IMR-90 (cell line): ENCODE results near the gene PPP1R9A. TPM values are rescaled to one million over a fixed set of nuclear protein-coding genes. Genes with fewer than 3 reads are reported as not detected.

Experiments used
- ATAC-seq: fragments of 200-7000 bp; cut with Tn5 transposase; 2 replicates; pipeline ENCODE4 v1.9.1; 2020; ENCODE audit warnings: low read depth, mild to moderate bottlenecking, moderate library complexity
- BruUV-seq: library from RNA; stranded (reverse); fragments of 400-500 nt; replicated peaks from 2 replicates; lab custom pipeline; 2021; lab: Mats Ljungman, UMichigan
- CTCF ChIA-PET: fragments of 300-600 bp; formaldehyde crosslinking; extraction: SDS; loops from one replicate; lab custom pipeline; 2021; ENCODE audit warnings: antibody characterized with exemption; lab: Yijun Ruan, JAX
- POLR2A ChIA-PET: fragments of 300-600 bp; sonication (Branson Sonifier 250); formaldehyde crosslinking; loops from one replicate; lab custom pipeline; 2022; ENCODE audit warnings: antibody characterized with exemption; ENCODE audit not compliant: unreplicated experiment; lab: Charles Lee
- DNase-seq: peaks from one replicate; pipeline ENCODE4 v3.0.0; 2013
- H2AFZ ChIP-seq: replicated peaks from 2 replicates; pipeline ENCODE3; 2013; ENCODE audit warnings: low read length, mild to moderate bottlenecking; ENCODE audit not compliant: poor library complexity
- H2AK5ac ChIP-seq: 2 replicates; pipeline ENCODE4 v1.6.1; 2013; ENCODE audit warnings: low read depth, low read length, inconsistent platforms
- H2AK9ac ChIP-seq: replicated peaks from 2 replicates; pipeline ENCODE3; 2013; ENCODE audit warnings: mild to moderate bottlenecking, low read depth, low read length, moderate library complexity; ENCODE audit not compliant: poor library complexity
- H2BK120ac ChIP-seq: 2 replicates; pipeline ENCODE4 v1.6.1; 2013; ENCODE audit warnings: low read depth, low read length, inconsistent platforms
- H2BK15ac ChIP-seq: 3 replicates; pipeline ENCODE4 v1.6.1; 2013; ENCODE audit warnings: low read depth, low read length, inconsistent platforms
- H2BK20ac ChIP-seq: 2 replicates; pipeline ENCODE4 v1.6.1; 2013; ENCODE audit warnings: low read depth, mild to moderate bottlenecking, inconsistent platforms, low read length, moderate library complexity
- H2BK5ac ChIP-seq: 2 replicates; pipeline ENCODE4 v1.6.1; 2013; ENCODE audit warnings: mild to moderate bottlenecking, low read depth, low read length, inconsistent platforms; ENCODE audit not compliant: poor library complexity, severe bottlenecking
- H3K14ac ChIP-seq: replicated peaks from 2 replicates; pipeline ENCODE4 v1.6.1; 2013; ENCODE audit warnings: low read depth, low read length, inconsistent platforms
- H3K18ac ChIP-seq: 2 replicates; pipeline ENCODE4 v1.6.1; 2013; ENCODE audit warnings: low read depth, low read length, control low read depth
- H3K23ac ChIP-seq: 2 replicates; pipeline ENCODE4 v1.6.1; 2013; ENCODE audit warnings: low read depth, low read length, inconsistent platforms
- H3K27ac ChIP-seq: 2 replicates; pipeline ENCODE4 v1.5.1; 2013; ENCODE audit warnings: mild to moderate bottlenecking, control low read depth, low read length; ENCODE audit not compliant: insufficient read depth
- H3K27me3 ChIP-seq: 2 replicates; pipeline ENCODE4 v1.6.1; 2013; ENCODE audit warnings: low read length; ENCODE audit not compliant: control insufficient read depth, insufficient read depth
- H3K36me3 ChIP-seq: 2 replicates; pipeline ENCODE4 v1.6.1; 2013; ENCODE audit warnings: low read length, mixed read lengths; ENCODE audit not compliant: control insufficient read depth, insufficient read depth
- H3K4ac ChIP-seq: 2 replicates; pipeline ENCODE4 v1.6.1; 2013; ENCODE audit warnings: low read depth, low read length, inconsistent platforms
- H3K4me1 ChIP-seq: 2 replicates; pipeline ENCODE4 v1.6.1; 2013; ENCODE audit warnings: low read length, mixed read lengths; ENCODE audit not compliant: control insufficient read depth, insufficient read depth
- H3K4me2 ChIP-seq: 2 replicates; pipeline ENCODE4 v1.6.1; 2013; ENCODE audit warnings: low read depth, mild to moderate bottlenecking, control low read depth, low read length, moderate library complexity
- H3K4me3 ChIP-seq: 2 replicates; pipeline ENCODE4 v1.5.1; 2013; ENCODE audit warnings: low read depth, mild to moderate bottlenecking, control low read depth, low read length, moderate library complexity; ENCODE audit not compliant: insufficient read depth
- H3K56ac ChIP-seq: 2 replicates; pipeline ENCODE4 v1.6.1; 2013; ENCODE audit warnings: low read length, inconsistent platforms; ENCODE audit not compliant: insufficient read depth; ENCODE audit errors: extremely low read depth
- H3K79me1 ChIP-seq, 2 experiments: 2 replicates each; pipeline ENCODE4 v1.6.1; 2013; ENCODE audit warnings: low read length in 2 of 2, inconsistent platforms in 1 of 2, low read depth in 1 of 2
- H3K9ac ChIP-seq: 2 replicates; pipeline ENCODE4 v1.6.1; 2013; ENCODE audit warnings: low read depth, low read length, control low read depth
- H3K9me1 ChIP-seq: 2 replicates; pipeline ENCODE4 v1.6.1; 2013; ENCODE audit warnings: low read length, inconsistent platforms; ENCODE audit not compliant: insufficient read depth
- H3K9me3 ChIP-seq: 2 replicates; pipeline ENCODE4 v1.6.1; 2013; ENCODE audit warnings: low read length; ENCODE audit not compliant: control insufficient read depth, insufficient read depth
- H4K20me1 ChIP-seq: 2 replicates; pipeline ENCODE4 v1.6.1; 2013; ENCODE audit warnings: low read length, inconsistent platforms; ENCODE audit not compliant: insufficient read depth
- H4K5ac ChIP-seq: 2 replicates; pipeline ENCODE4 v1.6.1; 2013; ENCODE audit warnings: mild to moderate bottlenecking, low read depth, low read length, control low read depth
- H4K8ac ChIP-seq, 2 experiments: 2 replicates each; pipeline ENCODE4 v1.6.1; 2013; ENCODE audit warnings: low read depth in 2 of 2, low read length in 2 of 2, control low read depth in 1 of 2, inconsistent platforms in 1 of 2
- H4K91ac ChIP-seq: 2 replicates; pipeline ENCODE4 v1.6.1; 2013; ENCODE audit warnings: low read depth, low read length, inconsistent platforms; ENCODE audit not compliant: insufficient read depth
- CEBPB ChIP-seq: IDR thresholded peaks from 2 replicates; pipeline ENCODE4 v1.6.1; 2012; ENCODE audit warnings: low read depth, low read length, improper control_type of control experiment
- MAZ ChIP-seq: IDR thresholded peaks from 2 replicates; pipeline ENCODE4 v1.6.1; 2012; ENCODE audit warnings: low read depth, mild to moderate bottlenecking, low read length, improper control_type of control experiment, moderate library complexity, borderline replicate concordance
- USF2 ChIP-seq: fragments of 150-350 bp; IDR thresholded peaks from 2 replicates; pipeline ENCODE4 v1.6.1; 2017; ENCODE audit warnings: mild to moderate bottlenecking, antibody characterized with exemption, low read length, low read depth
- WGBS, 2 experiments: methylation state at CpG; one replicate each; pipeline versions ENCODE4 v1.1.5 to v1.1.7; 2013; ENCODE audit warnings: missing lambda C conversion rate in 2 of 2; ENCODE audit not compliant: insufficient read length in 1 of 2; ENCODE audit errors: extremely low coverage in 2 of 2; 5-methylcytosine and 5-hydroxymethylcytosine counted together
- dilution Hi-C: fragments of 300-500 bp; cut with HindIII; formaldehyde crosslinking; loops from one replicate; pipeline ENCODE4 v1.14.3; 2018; ENCODE audit warnings: low sequenced_read_pairs; ENCODE audit not compliant: unreplicated experiment
- in situ Hi-C: fragments of 300-500 bp; cut with MboI; formaldehyde crosslinking; loops from 3 replicates; pipeline ENCODE4 v1.14.3; 2019; ENCODE audit warnings: low sequenced_read_pairs, inconsistent platforms, mixed read lengths
- intact Hi-C: fragments of 100-400 bp; cut with micrococcal nuclease; formaldehyde crosslinking; loops from 2 replicates; pipeline ENCODE4 v1.10.0; 2022
- polyA plus RNA-seq, 3 experiments: library from polyadenylated mRNA; depleted of rRNA; stranded (reverse); fragments of >200 nt; gene quantifications; 2 replicates each; pipeline ENCODE4 v1.2.3, GENCODE V29; 2012; ENCODE audit warnings: low replicate concordance in 1 of 3
- total RNA-seq: library from RNA; depleted of rRNA; stranded (reverse); fragments of >200 nt; gene quantifications from 2 replicates; pipeline ENCODE4 v1.2.3, GENCODE V29; 2012

PPP1R9A gene
- total and polyA plus RNA-seq, 2 of the 4 experiments (the other 2 are of a cell fraction): not detected

- Histone ChIP-seq H3K4me3 (no peak overlapping the region), H3K36me3 (no peaks in the 10 kb centered on the region), H2BK5ac (no peak overlapping the region), H4K91ac (no peak overlapping the region), H3K27ac (no peak overlapping the region), H2BK15ac (no peak overlapping the region), H3K9me1 (no peaks in the 10 kb centered on the region), H4K8ac (no peak overlapping the region), H3K18ac (no peak overlapping the region), H4K20me1 (no peaks in the 10 kb centered on the region), H3K4me1 (no peaks in the 10 kb centered on the region), H2AK5ac (no peak overlapping the region), H3K23ac (no peak overlapping the region), H3K14ac (no peak overlapping the region), H3K27me3 (no peaks in the 10 kb centered on the region), H3K4me2 (no peak overlapping the region), H3K79me1 (no peaks in the 10 kb centered on the region), H4K5ac (no peak overlapping the region), H2AFZ (no peak overlapping the region), H3K4ac (no peak overlapping the region), H2BK120ac (no peak overlapping the region), H3K56ac (no peak overlapping the region), H3K9ac (no peak overlapping the region), H2AK9ac (no peak overlapping the region), H3K9me3 (no peaks in the 10 kb centered on the region), H2BK20ac (no peak overlapping the region)
- ChIA-PET POLR2A (no interaction called here), CTCF (no interaction called here)
- no CpG with 5 or more reads among the region's 6 CpGs for WGBS, 2 experiments
- in situ Hi-C loops: no loop called here
- dilution Hi-C loops: no loop called here
- BruUV-seq: no TSS peak
- DNase-seq (no peak), ATAC-seq (no peak)
- intact Hi-C loops: no loop called here
- no peak for TF ChIP-seq CEBPB
- no peak for TF ChIP-seq MAZ
- no peak for TF ChIP-seq USF2
These were observed 97.3 kb downstream of the PPP1R9A start for GRCh38 chr7:95004618-95005247.
